ENCODE measurements around the gene PACSIN2. TPM values are rescaled to one million over a fixed set of nuclear protein-coding genes. Genes with fewer than 3 reads are reported as not detected.

PACSIN2 gene
- total RNA-seq, 1 experiment from 2014 or later: 103 TPM

DNA sequence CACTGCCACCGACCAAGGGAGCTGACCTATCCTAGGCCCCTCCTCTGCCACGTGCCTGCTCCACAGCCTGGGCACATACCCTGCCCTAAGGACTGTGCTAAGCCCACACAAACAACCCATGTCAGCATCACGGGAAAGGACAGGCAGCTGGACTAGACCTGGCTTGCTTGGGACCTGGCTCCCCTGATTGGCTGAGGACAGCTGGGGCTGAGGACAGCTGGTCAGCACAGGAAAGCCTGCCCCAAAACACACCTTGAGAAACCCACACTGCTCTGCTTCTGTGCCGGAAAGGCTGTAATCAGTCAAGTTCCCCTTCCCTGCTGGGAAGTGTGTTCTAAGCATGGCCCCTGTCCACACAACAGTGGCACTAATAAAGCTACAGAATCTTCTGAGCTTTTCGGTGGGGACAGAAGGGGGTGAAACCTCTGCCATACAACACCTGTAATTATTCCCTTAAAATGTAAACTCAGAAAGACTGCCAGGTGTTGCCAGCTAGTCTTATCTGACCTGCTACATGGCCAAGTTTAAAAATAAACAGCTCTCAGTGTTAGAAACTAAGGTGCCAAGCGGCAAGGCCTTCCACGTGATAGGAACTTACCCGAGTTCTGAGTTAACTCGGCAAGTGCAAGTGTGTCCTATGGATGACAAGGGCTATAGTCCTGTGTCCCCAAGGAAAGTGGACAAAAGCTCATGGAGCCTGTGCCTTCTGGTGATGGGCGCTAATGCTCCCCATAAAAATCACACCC lies 122.2 kb downstream of the PACSIN2 start:
- no peak overlapping the region for H2AFZ ChIP-seq
- intact Hi-C loops (cut with micrococcal nuclease; ENCODE audit: unreplicated experiment): no loop called here
- peaks cover 5% of the 10 kb centered on the region; the same call in 1 of the 2 replicates for H3K36me3 ChIP-seq (ENCODE audit: low read depth)
- TF ChIP-seq, protein P1, sequence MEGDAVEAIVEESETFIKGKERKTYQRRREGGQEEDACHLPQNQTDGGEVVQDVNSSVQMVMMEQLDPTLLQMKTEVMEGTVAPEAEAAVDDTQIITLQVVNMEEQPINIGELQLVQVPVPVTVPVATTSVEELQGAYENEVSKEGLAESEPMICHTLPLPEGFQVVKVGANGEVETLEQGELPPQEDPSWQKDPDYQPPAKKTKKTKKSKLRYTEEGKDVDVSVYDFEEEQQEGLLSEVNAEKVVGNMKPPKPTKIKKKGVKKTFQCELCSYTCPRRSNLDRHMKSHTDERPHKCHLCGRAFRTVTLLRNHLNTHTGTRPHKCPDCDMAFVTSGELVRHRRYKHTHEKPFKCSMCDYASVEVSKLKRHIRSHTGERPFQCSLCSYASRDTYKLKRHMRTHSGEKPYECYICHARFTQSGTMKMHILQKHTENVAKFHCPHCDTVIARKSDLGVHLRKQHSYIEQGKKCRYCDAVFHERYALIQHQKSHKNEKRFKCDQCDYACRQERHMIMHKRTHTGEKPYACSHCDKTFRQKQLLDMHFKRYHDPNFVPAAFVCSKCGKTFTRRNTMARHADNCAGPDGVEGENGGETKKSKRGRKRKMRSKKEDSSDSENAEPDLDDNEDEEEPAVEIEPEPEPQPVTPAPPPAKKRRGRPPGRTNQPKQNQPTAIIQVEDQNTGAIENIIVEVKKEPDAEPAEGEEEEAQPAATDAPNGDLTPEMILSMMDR (conservative IDR thresholded peaks at IDR 0.05): no peak
- no peak for TF ChIP-seq EZH2 (IDR thresholded peaks at IDR 0.05; ENCODE audit: low read depth)
- ChIA-PET CTCF (interaction anchor here (0.6 kb wide), 1 partner anchor 27 kb away, joined by 3 read pairs; no protein-coding TSS in a partner anchor), POLR2A (ENCODE audit: unreplicated experiment) (no interaction called here)
- DNase-seq: no peak
- H3F3A ChIP-seq (ENCODE audit: insufficient read depth, low read depth): peaks cover 11% of the 10 kb centered on the region; the same call in 1 of the 2 replicates
- H3K27ac ChIP-seq: no peak overlapping the region
- H3K4me2 ChIP-seq: no peak overlapping the region
- H3K79me2 ChIP-seq (ENCODE audit: low read depth): no peaks in the 10 kb centered on the region
- no peak overlapping the region for H3K4me3 ChIP-seq
- H3K9me3 ChIP-seq (ENCODE audit: insufficient read depth, low read depth): no peaks in the 10 kb centered on the region
- H3K27me3 ChIP-seq (ENCODE audit: insufficient read depth, low read depth): no peaks in the 10 kb centered on the region
- H3K4me1 ChIP-seq (replicated peaks; ENCODE audit: insufficient read depth): no peaks in the 10 kb centered on the region
- no peaks in the 10 kb centered on the region for H3K9me2 ChIP-seq (ENCODE audit: insufficient read depth)
- H4K20me1 ChIP-seq (ENCODE audit: insufficient read depth): peaks cover 33% of the 10 kb centered on the region
- no TSS peak for BruUV-seq (replicated peaks)

DNA sequence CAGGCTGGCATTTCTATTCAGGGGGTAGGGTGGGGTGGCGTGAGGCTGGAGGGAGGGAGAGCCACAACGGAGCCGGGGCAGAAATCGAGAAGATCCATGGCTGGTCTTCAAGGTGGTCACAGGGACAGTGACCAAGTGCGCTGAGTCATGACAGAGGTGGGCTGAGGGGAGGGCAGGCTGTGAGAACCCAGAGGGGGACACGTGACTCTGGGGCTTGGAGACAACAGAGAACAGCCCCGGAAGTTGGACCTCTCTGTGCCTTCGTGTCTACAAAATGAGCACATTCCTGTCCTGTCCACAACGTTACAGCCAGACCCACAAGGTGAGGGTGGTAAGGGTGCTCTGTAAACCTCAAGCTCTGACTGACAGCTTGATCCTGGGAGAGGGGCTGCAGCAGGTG lies 122.8 kb downstream of the PACSIN2 start:
- no peak for DNase-seq
- POLR2A ChIA-PET (ENCODE audit: unreplicated experiment): no interaction called here
- no peak overlapping the region for H3K27ac ChIP-seq
- peaks cover 30% of the 10 kb centered on the region for H4K20me1 ChIP-seq (ENCODE audit: insufficient read depth)
- no peaks in the 10 kb centered on the region for H3K9me3 ChIP-seq (ENCODE audit: insufficient read depth, low read depth)
- peaks cover 11% of the 10 kb centered on the region; the same call in 1 of the 2 replicates for H3F3A ChIP-seq (ENCODE audit: insufficient read depth, low read depth)
- no peak for TF ChIP-seq EZH2 (IDR thresholded peaks at IDR 0.05; ENCODE audit: low read depth)
- TF ChIP-seq, protein P1 (conservative IDR thresholded peaks at IDR 0.05): no peak
- BruUV-seq (replicated peaks): no TSS peak
- H3K27me3 ChIP-seq (ENCODE audit: insufficient read depth, low read depth): no peaks in the 10 kb centered on the region
- no peak overlapping the region for H3K4me2 ChIP-seq
- CTCF ChIA-PET: interaction anchor here (0.6 kb wide), 1 partner anchor 28 kb away, joined by 3 read pairs; no protein-coding TSS in a partner anchor
- no peak overlapping the region for H3K4me3 ChIP-seq
- H3K79me2 ChIP-seq (ENCODE audit: low read depth): no peaks in the 10 kb centered on the region
- peaks cover 5% of the 10 kb centered on the region; the same call in 1 of the 2 replicates for H3K36me3 ChIP-seq (ENCODE audit: low read depth)
- no peaks in the 10 kb centered on the region for H3K4me1 ChIP-seq (replicated peaks; ENCODE audit: insufficient read depth)
- no peak overlapping the region for H2AFZ ChIP-seq
- intact Hi-C loops (cut with micrococcal nuclease; ENCODE audit: unreplicated experiment): no loop called here
- no peaks in the 10 kb centered on the region for H3K9me2 ChIP-seq (ENCODE audit: insufficient read depth)

DNA sequence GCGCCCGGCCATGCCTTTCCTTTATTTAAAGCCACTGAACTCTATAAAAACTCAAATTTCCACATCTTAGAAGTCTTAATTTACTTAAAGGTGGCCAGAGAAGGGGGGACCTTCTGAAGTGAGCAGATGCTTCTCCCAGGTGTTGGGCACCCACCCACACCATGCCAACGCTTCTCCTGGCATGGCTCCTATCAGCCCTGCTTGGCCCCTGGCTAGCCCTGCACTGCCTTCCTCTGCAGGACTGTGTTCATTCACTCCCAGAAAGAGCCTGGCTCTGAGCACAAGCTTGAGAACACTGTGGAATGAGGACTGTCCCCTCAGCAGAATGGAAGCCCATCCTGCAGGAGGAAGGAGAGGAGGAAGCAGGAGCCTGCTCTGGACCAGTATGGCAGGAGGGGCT lies 123.3 kb downstream of the PACSIN2 start:
- Histone ChIP-seq H3K36me3 (ENCODE audit: low read depth) (peaks cover 5% of the 10 kb centered on the region; the same call in 1 of the 2 replicates), H3K9me2 (ENCODE audit: insufficient read depth) (no peaks in the 10 kb centered on the region), H3K27me3 (ENCODE audit: insufficient read depth, low read depth) (no peaks in the 10 kb centered on the region), H2AFZ (no peak overlapping the region), H3K4me1 (replicated peaks; ENCODE audit: insufficient read depth) (no peaks in the 10 kb centered on the region), H3K79me2 (ENCODE audit: low read depth) (no peaks in the 10 kb centered on the region), H3K4me3 (no peak overlapping the region), H3F3A (ENCODE audit: insufficient read depth, low read depth) (peaks cover 11% of the 10 kb centered on the region; the same call in 1 of the 2 replicates), H4K20me1 (ENCODE audit: insufficient read depth) (peaks cover 26% of the 10 kb centered on the region), H3K27ac (no peak overlapping the region), H3K9me3 (ENCODE audit: insufficient read depth, low read depth) (no peaks in the 10 kb centered on the region), H3K4me2 (no peak overlapping the region)
- ChIA-PET POLR2A (ENCODE audit: unreplicated experiment) (no interaction called here), CTCF (interaction anchor here (0.6 kb wide), 1 partner anchor 28 kb away, joined by 3 read pairs; no protein-coding TSS in a partner anchor)
- BruUV-seq (replicated peaks): no TSS peak
- TF ChIP-seq, protein P1 (conservative IDR thresholded peaks at IDR 0.05): no peak
- no peak for TF ChIP-seq EZH2 (IDR thresholded peaks at IDR 0.05; ENCODE audit: low read depth)
- intact Hi-C loops (cut with micrococcal nuclease; ENCODE audit: unreplicated experiment): no loop called here
- DNase-seq: no peak
